ENCODE results near the gene FGF10. TPM values are rescaled to one million over a fixed set of nuclear protein-coding genes. Genes with fewer than 3 reads are reported as not detected.
A peak's percentile ranks its signal among the peaks of the same experiment; 100 is the strongest.

Gene FGF10
- total RNA-seq (6.3 TPM), polyA plus RNA-seq (ENCODE audit: insufficient read depth, low read depth, low replicate concordance) (0.19 TPM)
- long read RNA-seq, donor 1 = 0 reads
- long read RNA-seq, donor 2, partial matches to known transcripts = 0 of 2 reads
- long read RNA-seq, donor 2, other reads (novel, unspliced or antisense) = 0 of 2 reads
- long read RNA-seq, donor 3, partial matches to known transcripts = 0 of 3 reads
- long read RNA-seq, donor 3, other reads (novel, unspliced or antisense) = 0 of 3 reads
- long read RNA-seq, donor 4 = 0 reads
- long read RNA-seq, donor 5 = 0 reads
- long read RNA-seq, donor 6, partial matches to known transcripts = 0 of 2 reads
- long read RNA-seq, donor 6, other reads (novel, unspliced or antisense) = 0 of 2 reads
- long read RNA-seq, donor 7, partial matches to known transcripts = 0 of 1 reads
- long read RNA-seq, donor 7, other reads (novel, unspliced or antisense) = 0 of 1 reads
- long read RNA-seq, donor 8 = 0 reads
- long read RNA-seq, donor 9 = 0 reads
- long read RNA-seq, donor 10 = 0 reads

GRCh38 chr5:44389090-44389822 lies at the start of gene FGF10:
FGF10 (minus strand) TSS chr5:44389420; CDS start chr5:44388682, 738 bp downstream.
- FAIRE-seq = no peak
- intact Hi-C loops (cut with DNase I) = no loop called here

GRCh38 chr5:44426944-44427343 lies 37.7 kb upstream of the FGF10 start:
- no peak for TF ChIP-seq CTCF (IDR thresholded peaks at IDR 0.05; ENCODE audit: borderline replicate concordance, extremely low read depth, insufficient read depth)
- H3K36me3 ChIP-seq (ENCODE audit: control insufficient read depth in 2 of 3, insufficient read depth in 3 of 3, low read length in 3 of 3) = no peaks in the 10 kb centered on the region
- no peak overlapping the region for H3K9ac ChIP-seq (ENCODE audit: low read length in 3 of 3)
- no peaks in the 10 kb centered on the region for H3K4me1 ChIP-seq (ENCODE audit: control insufficient read depth in 2 of 3, insufficient read depth in 2 of 3, low read depth in 1 of 3, low read length in 3 of 3)
- intact Hi-C loops (cut with DNase I) = no loop called here
- no peaks in the 10 kb centered on the region for H3K27me3 ChIP-seq (ENCODE audit: control insufficient read depth, insufficient read depth, low read length)
- DNase-seq (no peak), FAIRE-seq (no peak)
- H3K27ac ChIP-seq (ENCODE audit: low read depth in 2 of 2, low read length in 2 of 2) = no peak overlapping the region
- H3K9me3 ChIP-seq (ENCODE audit: control insufficient read depth in 2 of 3, insufficient read depth in 1 of 3, low read length in 3 of 3) = no peaks in the 10 kb centered on the region
- H3K4me3 ChIP-seq (ENCODE audit: low read length in 3 of 3) = no peak overlapping the region

More at GRCh38 chr5:44389090-44389822, at the start of gene FGF10:
- peaks cover 4% of the 10 kb centered on the region for H3K27me3 ChIP-seq (ENCODE audit: control insufficient read depth, insufficient read depth, low read length)
- no peaks in the 10 kb centered on the region for H3K36me3 ChIP-seq (ENCODE audit: control insufficient read depth in 2 of 3, insufficient read depth in 3 of 3, low read length in 3 of 3)
- peaks cover 0 to 5% (median 3%) of the 10 kb centered on the region in 3 donors for H3K4me1 ChIP-seq (ENCODE audit: control insufficient read depth in 2 of 3, insufficient read depth in 2 of 3, low read depth in 1 of 3, low read length in 3 of 3)
- H3K27ac ChIP-seq (ENCODE audit: low read depth in 2 of 2, low read length in 2 of 2) = no peak within 1 kb of the TSS
- peak within 1 kb of the TSS in 2 of 3 donors; percentile 8 to 76 for H3K9ac ChIP-seq (ENCODE audit: low read length in 3 of 3)
- peak within 1 kb of the TSS; percentile 57 to 81 (median 59) for H3K4me3 ChIP-seq (ENCODE audit: low read length in 3 of 3)
- H3K9me3 ChIP-seq (ENCODE audit: control insufficient read depth in 2 of 3, insufficient read depth in 1 of 3, low read length in 3 of 3) = no peaks in the 10 kb centered on the region
- DNase-seq = peak; percentile 78 to 91 (median 88)
- no peak for TF ChIP-seq CTCF (IDR thresholded peaks at IDR 0.05; ENCODE audit: borderline replicate concordance, extremely low read depth, insufficient read depth)

GRCh38 chr5:44412286-44412685 lies 23.1 kb upstream of the FGF10 start:
- Histone ChIP-seq H3K9ac (ENCODE audit: low read length in 3 of 3) (no peak overlapping the region), H3K9me3 (ENCODE audit: control insufficient read depth in 2 of 3, insufficient read depth in 1 of 3, low read length in 3 of 3) (no peaks in the 10 kb centered on the region), H3K4me1 (ENCODE audit: control insufficient read depth in 2 of 3, insufficient read depth in 2 of 3, low read depth in 1 of 3, low read length in 3 of 3) (no peaks in the 10 kb centered on the region), H3K27me3 (ENCODE audit: control insufficient read depth, insufficient read depth, low read length) (no peaks in the 10 kb centered on the region), H3K4me3 (ENCODE audit: low read length in 3 of 3) (no peak overlapping the region), H3K27ac (ENCODE audit: low read depth in 2 of 2, low read length in 2 of 2) (no peak overlapping the region), H3K36me3 (ENCODE audit: control insufficient read depth in 2 of 3, insufficient read depth in 3 of 3, low read length in 3 of 3) (no peaks in the 10 kb centered on the region)
- no peak for TF ChIP-seq CTCF (IDR thresholded peaks at IDR 0.05; ENCODE audit: borderline replicate concordance, extremely low read depth, insufficient read depth)
- intact Hi-C loops (cut with DNase I) = no loop called here
- FAIRE-seq (no peak), DNase-seq (no peak)
